GM12864 (cell line): ENCODE results near the gene MOGAT1.
"Not testable (repeated sequence)": the region's sequence is repeated elsewhere in the genome, so short reads cannot be mapped to it uniquely, and the experiment has no call there.

Experiments used
- DNase-seq: peaks from one replicate; pipeline ENCODE4 v3.0.0-alpha.2; 2011; ENCODE audit warnings: low read depth
- H3K4me3 ChIP-seq: 2 replicates; pipeline ENCODE4 v1.5.1; 2011; ENCODE audit warnings: mild to moderate bottlenecking, low read depth, low read length, control low read depth
- TF ChIP-seq, protein P1 (sequence below): IDR thresholded peaks from 2 replicates; pipeline ENCODE4 v1.5.1; 2011; ENCODE audit warnings: low read depth, mild to moderate bottlenecking, moderate library complexity, low read length, control low read depth, inconsistent platforms; ENCODE audit errors: missing control alignments

Gene MOGAT1

DNA sequence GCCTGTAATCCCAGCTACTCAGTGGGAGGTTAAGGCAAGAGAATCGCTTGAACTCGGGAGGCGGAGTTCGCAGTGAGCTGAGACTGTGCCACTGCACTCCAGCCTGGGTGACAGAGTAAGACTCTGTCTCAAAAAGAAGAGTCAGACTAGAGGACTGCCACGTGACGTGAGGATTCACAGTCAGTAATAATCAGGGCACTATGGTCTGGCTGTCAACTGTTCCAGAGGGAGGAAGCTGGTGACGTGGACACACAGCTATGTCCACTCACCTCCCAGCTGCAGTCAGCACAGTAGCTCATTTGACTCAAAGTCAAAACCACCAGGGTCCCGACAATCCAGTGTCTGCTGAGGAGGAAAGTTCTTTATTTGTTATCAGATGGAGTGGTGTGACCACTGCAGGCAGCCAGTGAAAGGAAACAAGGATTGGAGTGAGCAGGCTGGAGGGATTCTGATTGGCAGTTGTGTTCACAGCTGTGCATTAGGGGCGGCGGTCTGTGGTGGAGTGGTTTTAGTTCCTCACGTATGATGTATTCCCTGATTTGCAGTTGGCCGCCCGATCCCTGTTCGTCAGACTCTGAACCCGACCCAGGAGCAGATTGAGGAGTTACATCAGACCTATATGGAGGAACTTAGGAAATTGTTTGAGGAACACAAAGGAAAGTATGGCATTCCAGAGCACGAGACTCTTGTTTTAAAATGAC is 37.9 kb downstream of the MOGAT1 start:
- no peak overlapping the region for H3K4me3 ChIP-seq
- no peak for DNase-seq
- TF ChIP-seq, protein P1, sequence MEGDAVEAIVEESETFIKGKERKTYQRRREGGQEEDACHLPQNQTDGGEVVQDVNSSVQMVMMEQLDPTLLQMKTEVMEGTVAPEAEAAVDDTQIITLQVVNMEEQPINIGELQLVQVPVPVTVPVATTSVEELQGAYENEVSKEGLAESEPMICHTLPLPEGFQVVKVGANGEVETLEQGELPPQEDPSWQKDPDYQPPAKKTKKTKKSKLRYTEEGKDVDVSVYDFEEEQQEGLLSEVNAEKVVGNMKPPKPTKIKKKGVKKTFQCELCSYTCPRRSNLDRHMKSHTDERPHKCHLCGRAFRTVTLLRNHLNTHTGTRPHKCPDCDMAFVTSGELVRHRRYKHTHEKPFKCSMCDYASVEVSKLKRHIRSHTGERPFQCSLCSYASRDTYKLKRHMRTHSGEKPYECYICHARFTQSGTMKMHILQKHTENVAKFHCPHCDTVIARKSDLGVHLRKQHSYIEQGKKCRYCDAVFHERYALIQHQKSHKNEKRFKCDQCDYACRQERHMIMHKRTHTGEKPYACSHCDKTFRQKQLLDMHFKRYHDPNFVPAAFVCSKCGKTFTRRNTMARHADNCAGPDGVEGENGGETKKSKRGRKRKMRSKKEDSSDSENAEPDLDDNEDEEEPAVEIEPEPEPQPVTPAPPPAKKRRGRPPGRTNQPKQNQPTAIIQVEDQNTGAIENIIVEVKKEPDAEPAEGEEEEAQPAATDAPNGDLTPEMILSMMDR, result no peak

DNA sequence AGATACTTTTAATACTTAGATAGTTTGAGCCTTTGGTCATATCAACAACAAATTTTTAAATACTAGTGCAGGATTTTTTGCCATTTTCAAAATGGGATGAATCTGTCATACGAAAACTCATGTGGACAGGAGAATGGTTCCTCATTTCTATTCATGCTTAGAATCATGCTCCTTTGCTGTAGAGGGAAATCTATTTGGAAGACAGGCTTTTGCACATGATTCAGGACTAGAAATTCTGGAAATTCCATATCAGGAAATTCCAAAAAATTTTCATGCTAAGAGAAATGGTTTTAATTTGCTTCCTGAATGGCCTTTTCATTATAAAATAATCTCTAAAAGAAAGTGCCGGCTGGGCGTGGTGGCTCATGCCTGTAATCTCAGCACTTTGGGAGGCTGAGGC is 39.3 kb downstream of the MOGAT1 start:
- H3K4me3 ChIP-seq, result no peak overlapping the region
- DNase-seq, result no peak
- TF ChIP-seq, protein P1, result no peak

DNA sequence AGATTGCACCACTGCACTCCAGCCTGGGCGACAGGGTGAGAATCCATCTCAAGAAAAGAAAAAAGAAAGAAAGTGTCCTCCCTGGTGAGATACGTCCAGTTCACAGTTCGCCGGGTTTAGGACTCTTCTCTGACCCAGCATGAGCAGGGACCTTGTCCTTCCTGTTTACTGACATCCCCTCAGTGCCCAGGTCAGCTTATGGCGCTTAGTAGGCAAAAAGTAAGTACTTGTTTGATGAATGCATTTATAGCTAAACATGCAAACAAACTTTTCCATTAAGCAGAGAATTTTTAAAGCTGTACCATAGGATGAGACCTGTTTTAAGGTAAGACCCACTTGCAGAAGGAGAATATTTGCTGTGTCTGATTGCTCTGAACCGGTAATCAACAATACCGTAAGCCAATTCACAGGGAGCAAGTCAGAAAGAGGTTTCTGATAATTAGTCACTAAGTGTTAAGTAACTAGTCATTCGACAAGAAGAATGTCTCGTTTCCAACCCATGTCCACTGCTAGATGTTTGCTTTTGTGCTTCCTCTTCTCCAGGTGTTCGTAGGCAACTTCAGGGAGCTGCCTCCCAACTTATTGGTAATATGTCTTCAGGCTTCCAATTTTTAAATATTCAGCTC is 40.0 kb downstream of the MOGAT1 start:
- H3K4me3 ChIP-seq, result no peak overlapping the region
- TF ChIP-seq, protein P1, result no peak
- DNase-seq, result no peak

DNA sequence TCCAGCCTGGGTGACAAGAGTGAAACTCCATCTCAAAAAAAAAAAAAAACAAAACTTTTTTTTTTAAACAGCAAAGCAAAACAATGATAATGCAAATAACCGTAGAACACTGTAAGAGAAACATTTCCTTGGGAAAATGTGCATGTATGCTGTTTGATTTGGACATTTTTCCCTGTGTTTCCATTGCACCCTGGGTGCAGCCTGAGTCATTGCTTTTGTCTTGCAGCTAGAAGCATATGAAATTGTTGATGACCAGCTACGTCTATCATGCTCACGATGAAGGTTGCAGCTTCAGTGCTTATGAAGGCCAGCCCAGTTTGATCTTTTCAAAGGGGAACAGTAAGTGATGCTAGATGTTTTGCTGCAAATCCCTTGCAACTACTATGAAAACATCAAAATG is 41.5 kb downstream of the MOGAT1 start:
- no peak overlapping the region for H3K4me3 ChIP-seq
- DNase-seq, result no peak
- TF ChIP-seq, protein P1, result no peak

DNA sequence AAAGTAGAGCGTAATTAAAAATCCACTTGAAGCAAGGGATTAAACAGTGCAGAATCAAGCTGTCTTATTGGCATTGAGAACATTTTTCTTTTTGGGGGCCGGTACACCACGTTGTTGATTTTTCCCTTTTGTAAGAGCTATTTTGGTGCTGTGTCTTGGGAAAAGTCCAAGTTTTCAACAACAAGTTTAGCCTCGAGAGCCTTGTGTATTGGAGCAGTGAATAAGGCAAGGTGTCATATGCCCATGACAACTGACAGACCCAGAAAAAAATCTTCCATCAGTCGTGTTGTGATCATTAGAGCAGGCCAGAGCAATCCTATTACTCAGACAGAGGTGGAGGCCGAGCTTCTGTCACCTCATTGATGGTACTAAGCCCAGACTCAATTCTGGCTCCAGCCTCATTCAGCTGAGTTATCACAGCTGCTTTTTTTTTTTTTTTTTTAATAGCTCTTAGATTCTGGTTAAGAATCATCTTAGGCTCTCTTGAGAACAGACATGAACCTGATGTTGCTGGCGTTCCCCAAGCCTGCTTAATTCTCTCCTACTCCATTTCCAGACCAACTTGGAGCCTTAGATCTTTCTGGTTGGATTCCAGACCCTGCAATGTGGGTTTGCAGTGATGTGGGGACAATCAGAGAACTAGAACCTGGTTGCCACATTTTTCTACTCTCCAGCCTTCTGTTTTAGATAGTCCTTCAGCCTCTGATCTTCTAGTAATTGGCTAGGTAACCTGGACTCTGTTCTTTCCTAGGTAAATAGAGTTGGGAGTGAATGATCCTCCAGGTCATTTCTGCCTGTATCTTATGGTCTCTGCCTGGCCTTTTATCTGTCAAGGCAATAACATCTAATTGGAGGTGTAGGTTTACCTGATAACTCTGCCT is 43.1 kb downstream of the MOGAT1 start:
- TF ChIP-seq, protein P1, result no peak
- no peak for DNase-seq
- no peak overlapping the region for H3K4me3 ChIP-seq

DNA sequence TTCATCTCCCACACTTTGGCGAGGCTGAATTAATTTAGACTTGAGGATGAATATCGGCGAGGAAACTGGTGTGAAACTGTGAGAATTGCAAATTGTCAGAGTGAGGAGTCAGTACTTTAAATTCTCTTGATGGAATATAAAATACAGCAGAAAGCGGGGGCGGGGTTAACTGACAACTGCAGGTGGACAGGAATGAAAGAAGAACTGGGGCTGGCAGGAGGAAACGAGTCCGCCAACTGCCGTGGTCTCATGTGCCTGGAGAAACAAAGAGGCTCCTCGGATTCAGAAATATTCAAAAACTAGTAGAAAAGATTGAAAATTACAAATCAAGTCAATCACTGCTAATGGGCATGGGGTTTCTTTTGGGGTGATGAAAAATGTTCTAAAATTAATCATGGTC is 44.3 kb downstream of the MOGAT1 start:
- TF ChIP-seq, protein P1, result no peak
- DNase-seq, result no peak
- no peak overlapping the region for H3K4me3 ChIP-seq

DNA sequence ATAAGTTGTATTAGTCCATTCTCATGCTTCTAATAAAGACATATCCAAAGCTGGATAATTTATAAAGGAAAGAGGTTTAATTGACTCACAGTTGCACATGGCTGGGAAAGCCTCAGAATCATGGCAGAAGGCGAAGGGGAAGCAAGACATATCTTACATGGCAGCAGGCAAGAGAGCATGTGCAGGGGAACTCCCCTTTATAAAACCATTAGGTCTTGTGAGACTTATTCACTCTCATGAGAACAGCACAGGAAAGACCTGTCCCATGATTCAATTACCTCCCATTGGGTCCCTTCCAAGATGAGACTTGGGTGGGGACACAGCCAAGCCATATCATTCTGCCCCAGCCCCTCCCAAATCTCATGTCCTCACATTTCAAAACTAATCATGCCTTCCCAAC is 48.3 kb downstream of the MOGAT1 start:
- not testable (repeated sequence) for H3K4me3 ChIP-seq, DNase-seq

DNA sequence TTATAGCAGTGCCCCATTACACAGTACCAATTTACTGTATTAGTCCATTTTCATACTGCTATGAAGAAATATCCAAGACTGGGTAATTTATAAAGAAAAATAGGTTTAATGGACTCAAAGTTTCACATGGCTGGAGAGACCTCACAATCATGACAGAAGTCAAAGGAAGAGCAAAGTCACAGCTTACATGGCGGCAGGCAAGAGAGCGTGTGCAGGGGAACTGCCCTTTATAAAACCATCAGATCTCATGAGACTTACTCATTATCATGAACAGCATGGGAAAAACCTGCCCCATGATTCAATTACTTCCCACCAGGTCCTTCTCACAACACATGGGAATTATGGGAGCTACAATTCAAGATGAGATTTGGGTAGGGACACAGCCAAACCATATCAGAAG is 50.1 kb downstream of the MOGAT1 start:
- not testable (repeated sequence) for H3K4me3 ChIP-seq, DNase-seq
